Pulmonary artery endothelial cell (primary cell): ENCODE results near the gene FBXW2. TPM values are rescaled to one million over a fixed set of nuclear protein-coding genes. Genes with fewer than 3 reads are reported as not detected.
A peak's percentile ranks its signal among the peaks of the same experiment; 100 is the strongest.

Experiments
- DNase-seq: peaks from one replicate; pipeline ENCODE4 v3.0.0-alpha.2; 2011; ENCODE audit warnings: low read depth, low spot score
- total RNA-seq: library from RNA; depleted of rRNA; stranded (reverse); fragments of >200 nt; gene quantifications from 2 replicates; pipeline ENCODE4 v1.2.3, GENCODE V29; 2014

Gene FBXW2
- total RNA-seq, 1 donor from 2014 or later: 39.1 TPM

GRCh38 chr9:120715389-120715924 is 77.8 kb downstream of the FBXW2 start:
- DNase-seq: no peak

- DNase-seq: no peak
Measured at GRCh38 chr9:120714846-120715388, 78.3 kb downstream of the FBXW2 start.

DNA sequence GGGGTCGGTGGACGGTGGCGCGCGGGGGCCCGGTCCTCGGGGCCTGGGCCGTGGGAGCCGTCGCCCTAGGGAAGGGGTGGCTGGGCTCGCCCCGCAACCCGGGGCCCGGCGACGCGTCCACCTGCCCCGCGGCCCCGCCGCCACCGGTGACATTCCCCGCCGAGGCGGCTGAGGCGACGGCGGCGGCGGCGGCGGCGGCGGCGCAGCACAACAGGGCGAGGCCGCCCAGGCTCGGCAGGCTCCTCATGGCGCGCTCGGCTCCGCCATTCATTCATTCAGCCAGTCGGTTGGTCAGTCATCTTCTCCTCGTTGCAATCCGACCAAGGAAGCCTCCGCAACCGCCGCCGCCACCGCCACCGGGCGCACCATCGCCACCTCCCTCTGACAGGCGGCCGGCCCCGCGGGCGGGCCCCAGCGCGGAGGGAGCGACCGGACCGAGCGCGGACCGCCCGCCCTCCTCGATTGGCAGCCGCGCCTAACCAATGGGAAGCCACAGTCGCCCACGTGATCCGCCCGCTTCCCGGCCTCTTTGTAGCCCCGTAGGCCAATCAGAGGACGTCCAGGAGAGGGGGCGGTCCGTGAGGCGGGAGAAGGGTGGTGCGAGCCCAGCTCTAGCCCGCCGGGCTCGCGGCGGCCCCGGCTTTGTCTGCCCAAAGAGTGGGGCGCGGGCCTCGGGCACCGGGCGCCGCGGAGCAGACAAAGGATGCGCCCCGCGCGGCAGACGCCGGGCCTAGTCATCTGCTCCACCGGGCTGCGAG is 78.9 kb downstream of the FBXW2 start, which contains the start of gene MEGF9:
MEGF9 (minus strand) TSS at position 383 of the 758 bp plus-strand sequence; CDS start at position 271, 112 bp downstream.
- DNase-seq: peak; percentile 92

- DNase-seq: no peak
Measured at GRCh38 chr9:120713257-120714087, 79.7 kb downstream of the FBXW2 start.

GRCh38 chr9:120712539-120713031 is 80.6 kb downstream of the FBXW2 start:
- no peak for DNase-seq

DNA sequence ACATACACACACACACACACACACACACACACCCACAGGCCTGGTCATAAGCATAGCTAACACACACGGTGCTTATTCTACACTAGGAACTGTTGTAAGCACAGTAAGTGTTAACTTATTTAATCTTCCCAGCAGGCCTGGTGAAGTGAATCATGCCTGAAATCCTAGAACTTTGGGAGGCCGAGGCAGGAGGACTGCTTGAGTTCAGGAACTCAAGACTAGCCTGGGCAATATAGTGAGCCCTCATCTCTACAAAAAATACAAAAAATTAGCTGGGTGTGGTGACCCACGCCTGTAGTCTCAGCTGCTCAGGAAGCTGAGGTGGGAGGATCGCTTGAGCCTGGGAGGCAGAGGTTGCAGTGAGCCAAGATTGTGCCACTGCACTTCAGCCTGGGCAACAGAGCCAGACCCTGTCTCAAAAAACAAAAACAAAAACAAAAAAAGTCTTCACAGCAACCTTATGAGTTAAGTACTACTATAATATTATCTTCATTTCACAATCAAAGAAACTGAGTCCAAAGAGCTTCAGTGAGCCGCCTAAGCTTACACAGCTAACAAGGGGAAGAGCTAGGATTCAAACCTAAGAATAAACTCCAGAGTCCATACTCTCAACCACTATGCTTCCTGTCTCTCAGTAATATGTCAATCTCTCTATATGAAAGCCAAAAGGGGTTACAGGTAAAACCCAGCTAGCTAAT is 81.2 kb downstream of the FBXW2 start:
- no peak for DNase-seq

DNA sequence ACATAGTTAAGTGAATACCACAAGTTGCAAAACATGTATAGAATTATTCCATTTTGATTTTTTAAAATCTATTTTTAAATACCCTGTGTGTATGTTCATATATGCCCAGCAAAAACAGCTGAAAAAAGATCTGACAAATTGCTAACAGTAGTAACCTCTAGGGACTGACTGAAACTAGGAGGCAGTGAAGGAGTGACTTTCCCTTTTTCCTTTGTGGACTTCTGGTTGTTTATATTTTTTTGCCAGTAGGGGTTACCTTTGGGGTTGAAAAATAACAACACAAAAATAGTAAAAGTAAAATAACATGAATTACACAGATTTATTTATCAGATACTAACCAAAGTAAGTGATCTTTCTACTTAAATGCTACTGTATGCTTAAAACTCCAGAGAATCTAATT is 81.9 kb downstream of the FBXW2 start:
- no peak for DNase-seq

GRCh38 chr9:120710110-120710981 is 82.9 kb downstream of the FBXW2 start:
- DNase-seq: no peak

DNA sequence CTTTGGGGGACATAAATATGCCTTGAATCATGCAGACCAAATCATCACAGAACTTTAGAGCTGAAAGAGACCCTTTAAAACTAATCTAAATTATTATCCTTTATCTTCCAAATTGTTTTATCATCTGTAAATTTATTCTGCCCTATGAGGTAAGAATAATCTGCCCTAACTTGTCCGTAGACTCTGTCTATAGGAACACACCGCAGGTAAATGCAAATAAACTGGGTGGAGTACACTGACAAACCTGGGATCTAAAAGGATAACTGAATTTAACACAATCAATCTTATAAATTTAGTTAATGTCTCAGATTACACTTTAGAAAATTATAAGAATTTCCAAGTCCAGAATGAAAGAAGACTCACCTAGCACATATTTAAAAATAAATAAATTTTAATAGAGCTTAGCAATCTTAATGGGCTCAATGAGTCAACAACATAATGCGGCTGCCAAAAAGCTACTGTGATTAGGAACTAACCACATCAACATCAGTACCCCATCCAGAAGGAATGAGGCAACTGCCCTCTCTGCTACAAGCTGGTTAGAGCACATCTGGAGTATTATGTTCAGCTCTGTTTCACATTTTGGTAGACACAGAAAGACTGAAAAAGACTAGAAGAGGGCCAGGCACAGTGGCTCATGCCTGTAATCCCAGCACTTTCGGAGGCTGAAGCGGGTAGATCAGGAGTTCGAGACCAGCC is 84.5 kb downstream of the FBXW2 start:
- DNase-seq: no peak

- no peak for DNase-seq
Measured at GRCh38 chr9:120707170-120707569, 86.0 kb downstream of the FBXW2 start.

Other genes starting within 250 kb of the FBXW2 start
- gene CDK5RAP2, start 213.2 kb downstream of the FBXW2 start, total RNA-seq: 26.5 and 34.9 TPM in 2 replicates
- 16.5 and 27.4 TPM in 2 replicates for gene MEGF9, start 78.9 kb downstream of the FBXW2 start, total RNA-seq
- 31.9 and 40.2 TPM in 2 replicates for gene PSMD5, start 49.5 kb upstream of the FBXW2 start, total RNA-seq
- gene PHF19, start 83.8 kb upstream of the FBXW2 start, total RNA-seq: 40.5 and 94.0 TPM in 2 replicates
- gene TRAF1, start 133.4 kb upstream of the FBXW2 start, total RNA-seq: 1.7 and 2.5 TPM in 2 replicates